Transverse colon (tissue), 4 donors: ENCODE results near the gene RIN3. TPM values are rescaled to one million over a fixed set of nuclear protein-coding genes. Genes with fewer than 3 reads are reported as not detected.

Experiments
- DNase-seq: peaks from one replicate; pipeline ENCODE4 v3.0.0-alpha.2; 2019
- H3K27ac ChIP-seq, 4 donors: fragments of 200-600 bp; sonication (generic); 2 replicates each; pipeline ENCODE4 v1.5.1; 2016 to 2018; ENCODE audit warnings: inconsistent platforms in 4 of 4
- H3K27me3 ChIP-seq: fragments of 200-600 bp; sonication (generic); 2 replicates; pipeline ENCODE4 v1.5.1; 2017; ENCODE audit warnings: inconsistent platforms
- H3K36me3 ChIP-seq, 4 donors: fragments of 200-600 bp; sonication (generic); 2 replicates each; pipeline ENCODE4 v1.5.1; 2017 to 2019; ENCODE audit warnings: inconsistent platforms in 4 of 4
- H3K4me1 ChIP-seq, 4 donors: fragments of 200-600 bp; sonication (generic); 2 replicates each; pipeline ENCODE4 v1.5.1; 2017 to 2020; ENCODE audit warnings: inconsistent platforms in 4 of 4
- H3K4me3 ChIP-seq, 4 donors: fragments of 200-600 bp; sonication (generic); 1 replicate in 1 of 4; 2 replicates in 3 of 4; pipeline versions ENCODE4 v1.5.1 to v1.6.1; 2017 to 2019; ENCODE audit warnings: inconsistent platforms in 4 of 4
- H3K9me3 ChIP-seq, 2 donors: fragments of 200-600 bp; sonication (generic); 2 replicates each; pipeline ENCODE4 v1.5.1; 2017 to 2019; ENCODE audit warnings: inconsistent platforms in 2 of 2
- EP300 ChIP-seq: sonication (generic); formaldehyde crosslinking; IDR thresholded peaks from one replicate; pipeline ENCODE4 v1.6.1; 2017; ENCODE audit warnings: antibody characterized with exemption, low read depth
- POLR2A ChIP-seq: fragments of 450-650 bp; IDR thresholded peaks from one replicate; pipeline ENCODE4 v1.6.1; 2016; ENCODE audit warnings: antibody characterized with exemption, mild to moderate bottlenecking, moderate library complexity
- POLR2AphosphoS5 ChIP-seq, 3 donors: sonication (generic); formaldehyde crosslinking; IDR thresholded peaks; one replicate each; pipeline ENCODE4 v1.6.1; 2016; ENCODE audit warnings: antibody characterized with exemption in 3 of 3
- WGBS, 2 donors: methylation state at CpG; one replicate each; pipeline ENCODE4 v1.1.5; 2018; ENCODE audit warnings: low coverage in 1 of 2; 5-methylcytosine and 5-hydroxymethylcytosine counted together
- in situ Hi-C, 4 donors: fragments of 200-750 bp; cut with MboI; loops; one replicate each; pipeline versions ENCODE4 v1.15.0 to v1.15.1; 2017; ENCODE audit warnings: low sequenced_read_pairs in 3 of 4, low pct_ligation_motif_present in 1 of 4, low pct_unique_long_range_greater_than_20kb in 1 of 4
- intact Hi-C: fragments of 100-400 bp; cut with DNase I; formaldehyde crosslinking; loops from one replicate; pipeline ENCODE4 v1.15.1; 2023; ENCODE audit warnings: low total_unique reads
- total RNA-seq, 4 donors: library from RNA; depleted of rRNA; stranded (reverse); fragments of >200 nt; gene quantifications; one replicate each; pipeline ENCODE4 v1.1.0, GENCODE V29; 2016
- TF ChIP-seq, protein P1 (sequence below), 5 experiments: fragments of 200-600 bp in 3 of 5; fragments of 450-650 bp in 2 of 5; sonication (generic) in 3 of 5; IDR thresholded peaks; 1 replicate in 2 of 5; 2 replicates in 3 of 5; pipeline ENCODE4 v1.5.1; 2016 to 2017; ENCODE audit warnings: antibody characterized with exemption in 5 of 5, inconsistent platforms in 3 of 5, mild to moderate bottlenecking in 2 of 5, moderate library complexity in 1 of 5

The RIN3 gene
- total RNA-seq, 4 donors from 2014 or later = 16.2 to 24.3 (median 20.7) TPM

DNA sequence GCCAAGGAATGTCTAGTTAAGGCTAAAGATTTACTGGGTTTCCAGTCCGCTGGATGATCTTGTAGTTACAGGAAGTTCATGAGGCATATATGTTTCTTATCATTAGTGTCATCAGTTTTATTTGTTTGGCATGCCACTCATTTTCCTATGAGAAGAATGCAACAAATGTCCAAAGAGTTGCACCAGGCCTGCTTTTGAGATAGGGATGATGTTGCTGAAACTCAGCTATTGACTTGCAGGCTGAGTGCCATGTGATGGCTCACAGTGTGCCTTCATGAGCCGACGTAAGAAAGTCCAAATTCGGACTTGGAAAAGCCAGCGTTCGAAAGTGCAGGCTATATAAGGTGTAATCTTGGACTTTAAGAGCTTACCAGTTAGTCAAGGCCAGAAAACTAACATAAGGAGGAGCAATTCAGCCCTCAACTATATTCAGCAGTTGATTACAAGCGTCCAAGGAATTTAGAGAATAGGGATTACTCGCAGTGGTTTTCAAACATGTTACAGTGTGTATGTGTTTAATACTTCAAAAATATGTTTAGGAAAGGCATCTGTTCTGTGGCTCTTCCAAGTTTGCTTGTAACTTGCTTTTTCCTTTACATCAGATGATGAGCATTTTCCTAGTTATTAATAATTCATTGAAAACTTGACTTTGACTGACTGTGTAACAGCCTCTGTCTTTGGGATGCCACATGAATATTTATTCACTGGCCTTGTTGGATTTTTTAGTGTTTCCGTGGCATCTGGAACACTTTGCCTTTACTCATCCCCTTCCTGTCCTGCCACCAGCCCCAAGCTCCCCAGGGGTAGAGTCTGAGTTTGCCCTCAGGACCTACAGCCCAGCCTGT is 133.6 kb downstream of the RIN3 start:
- Histone ChIP-seq H3K4me3 (no peak overlapping the region), H3K36me3 (no peaks in the 10 kb centered on the region), H3K9me3 (no peaks in the 10 kb centered on the region), H3K27me3 (no peaks in the 10 kb centered on the region), H3K27ac (peak overlapping the region; percentile 83 to 92 (median 88)), H3K4me1 (peaks cover 28 to 53% (median 31%) of the 10 kb centered on the region in 4 donors)
- peak; percentile 82 to 87 (median 84) for TF ChIP-seq POLR2AphosphoS5 (IDR thresholded peaks at IDR 0.05)
- peak; percentile 93 for TF ChIP-seq EP300
- TF ChIP-seq, protein P1, sequence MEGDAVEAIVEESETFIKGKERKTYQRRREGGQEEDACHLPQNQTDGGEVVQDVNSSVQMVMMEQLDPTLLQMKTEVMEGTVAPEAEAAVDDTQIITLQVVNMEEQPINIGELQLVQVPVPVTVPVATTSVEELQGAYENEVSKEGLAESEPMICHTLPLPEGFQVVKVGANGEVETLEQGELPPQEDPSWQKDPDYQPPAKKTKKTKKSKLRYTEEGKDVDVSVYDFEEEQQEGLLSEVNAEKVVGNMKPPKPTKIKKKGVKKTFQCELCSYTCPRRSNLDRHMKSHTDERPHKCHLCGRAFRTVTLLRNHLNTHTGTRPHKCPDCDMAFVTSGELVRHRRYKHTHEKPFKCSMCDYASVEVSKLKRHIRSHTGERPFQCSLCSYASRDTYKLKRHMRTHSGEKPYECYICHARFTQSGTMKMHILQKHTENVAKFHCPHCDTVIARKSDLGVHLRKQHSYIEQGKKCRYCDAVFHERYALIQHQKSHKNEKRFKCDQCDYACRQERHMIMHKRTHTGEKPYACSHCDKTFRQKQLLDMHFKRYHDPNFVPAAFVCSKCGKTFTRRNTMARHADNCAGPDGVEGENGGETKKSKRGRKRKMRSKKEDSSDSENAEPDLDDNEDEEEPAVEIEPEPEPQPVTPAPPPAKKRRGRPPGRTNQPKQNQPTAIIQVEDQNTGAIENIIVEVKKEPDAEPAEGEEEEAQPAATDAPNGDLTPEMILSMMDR (IDR thresholded peaks at IDR 0.05) = no peak
- TF ChIP-seq POLR2A = no peak
- WGBS, 2 donors = 65 to 68% methylated on average over 2 to 9 of the region's 9 CpGs
- in situ Hi-C loops = no loop called here
- intact Hi-C loops = loop anchor here (2.0 to 10.0 kb wide), 3 partner anchors 36 to 132 kb away; partner anchors contain the start of gene RIN3
- DNase-seq = peak; percentile 46

DNA sequence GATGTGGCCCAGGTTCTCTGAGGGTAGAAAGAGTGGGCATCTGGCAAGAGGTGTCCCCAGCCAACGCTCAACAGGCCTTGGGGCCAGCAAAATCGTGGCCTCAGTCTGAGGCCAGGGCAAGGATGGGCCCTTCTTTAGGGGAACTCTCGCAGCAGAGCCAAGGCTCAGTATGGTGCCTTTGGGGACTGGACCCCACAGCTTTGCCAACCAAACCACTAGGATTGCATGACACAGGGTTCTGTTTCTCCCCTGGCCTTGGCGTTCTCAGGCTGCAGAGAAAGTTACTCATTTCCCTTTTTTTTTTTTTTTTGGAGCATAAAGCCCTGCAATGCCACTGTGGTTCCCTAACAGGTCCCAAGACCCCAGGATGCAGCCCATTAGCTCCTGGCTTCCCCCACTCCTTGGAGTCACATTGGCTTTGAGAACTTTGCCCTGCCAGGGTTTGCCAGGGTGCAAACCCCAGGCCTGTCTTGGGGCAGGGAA is 134.3 kb downstream of the RIN3 start:
- DNase-seq = no peak

DNA sequence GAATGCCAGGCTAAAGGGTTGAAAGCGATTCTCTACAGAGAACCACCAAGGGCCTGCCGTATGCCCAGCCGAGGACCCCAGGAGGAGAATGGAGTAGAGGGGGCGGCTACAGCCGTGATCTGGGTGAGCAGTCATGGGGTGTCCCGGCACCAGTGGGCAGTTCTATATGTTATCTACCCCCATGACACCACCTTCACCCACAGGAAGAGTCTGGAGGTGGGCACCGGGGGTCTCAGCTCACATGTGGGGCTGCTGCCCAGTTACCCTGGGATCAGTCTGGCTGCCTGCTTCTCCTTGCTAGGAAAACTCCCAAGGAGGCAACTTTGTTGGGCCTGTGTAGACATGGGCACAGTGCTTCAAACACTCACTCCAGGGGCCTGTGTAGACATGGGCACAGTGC is 135.5 kb downstream of the RIN3 start:
- 93% methylated on average over 7 of the region's 7 CpGs; no CpG with 5 or more reads in 1 of the 2 donors for WGBS, 2 donors
- no peak for DNase-seq
- TF ChIP-seq EP300 (no peak), POLR2AphosphoS5 (IDR thresholded peaks at IDR 0.05) (no peak), POLR2A (no peak)
- TF ChIP-seq, protein P1 (IDR thresholded peaks at IDR 0.05) = no peak
- H3K36me3 ChIP-seq = no peaks in the 10 kb centered on the region
- in situ Hi-C loops (no loop called here), intact Hi-C loops (loop anchor here (10.0 kb wide), 1 partner anchor 134 kb away; the partner anchor contains the start of gene RIN3)
- no peak overlapping the region for H3K4me3 ChIP-seq
- peaks cover 28 to 53% (median 31%) of the 10 kb centered on the region in 4 donors for H3K4me1 ChIP-seq
- peak overlapping the region; percentile 83 to 92 (median 88) for H3K27ac ChIP-seq
- no peaks in the 10 kb centered on the region for H3K27me3 ChIP-seq
- H3K9me3 ChIP-seq = no peaks in the 10 kb centered on the region

More for the DNA sequence above, 134.3 kb downstream of the RIN3 start:
- H3K4me3 ChIP-seq = no peak overlapping the region
- TF ChIP-seq, protein P1 (IDR thresholded peaks at IDR 0.05) = no peak
- TF ChIP-seq POLR2AphosphoS5 (IDR thresholded peaks at IDR 0.05) (no peak), EP300 (no peak), POLR2A (no peak)
- 60 to 85% methylated on average over 1 to 4 of the region's 4 CpGs for WGBS, 2 donors
- H3K36me3 ChIP-seq = no peaks in the 10 kb centered on the region
- H3K27me3 ChIP-seq = no peaks in the 10 kb centered on the region
- peak overlapping the region; percentile 83 to 92 (median 88) for H3K27ac ChIP-seq
- in situ Hi-C loops (no loop called here), intact Hi-C loops (loop anchor here (2.0 to 10.0 kb wide), 3 partner anchors 37 to 133 kb away; partner anchors contain the start of gene RIN3)
- peaks cover 28 to 53% (median 31%) of the 10 kb centered on the region in 4 donors for H3K4me1 ChIP-seq
- H3K9me3 ChIP-seq = no peaks in the 10 kb centered on the region

DNA sequence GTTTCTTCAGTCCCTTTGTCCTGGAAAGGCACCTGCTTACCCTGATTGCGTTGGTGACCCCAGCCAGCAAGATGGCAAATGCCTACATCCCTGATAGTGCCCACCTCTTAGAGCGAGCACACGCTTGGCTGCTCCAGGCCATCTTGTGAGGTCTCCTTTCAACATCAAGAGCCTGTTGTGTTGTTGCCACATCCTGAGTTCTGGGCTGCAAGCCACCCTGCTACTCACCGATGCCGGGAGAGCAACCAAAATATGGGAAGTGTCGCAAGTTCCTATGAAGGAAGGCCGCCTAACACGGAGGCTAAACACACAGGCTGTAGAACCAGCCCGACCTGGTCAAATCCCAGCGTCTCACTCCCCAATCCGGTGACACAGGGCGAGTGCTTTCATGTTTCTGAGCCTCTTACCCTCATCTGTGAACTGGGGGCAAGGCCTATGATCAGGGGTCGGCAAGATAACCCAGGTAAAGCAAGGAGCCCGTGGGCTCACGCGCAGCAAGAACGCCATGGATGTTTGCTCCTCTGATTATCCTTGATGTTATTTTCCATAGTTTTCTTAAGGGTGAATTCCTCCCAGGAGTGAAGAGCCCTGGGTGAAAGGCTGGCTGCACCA is 136.5 kb downstream of the RIN3 start:
- Histone ChIP-seq H3K9me3 (no peaks in the 10 kb centered on the region), H3K4me1 (peaks cover 28 to 53% (median 31%) of the 10 kb centered on the region in 4 donors), H3K36me3 (no peaks in the 10 kb centered on the region), H3K27me3 (no peaks in the 10 kb centered on the region), H3K27ac (peak overlapping the region; percentile 83 to 92 (median 88)), H3K4me3 (no peak overlapping the region)
- intact Hi-C loops (loop anchor here (5.0 to 10.0 kb wide), 2 partner anchors 135 to 1317 kb away; partner anchors contain the start of gene RIN3), in situ Hi-C loops (no loop called here)
- TF ChIP-seq POLR2A (no peak), EP300 (peak; percentile 72), POLR2AphosphoS5 (IDR thresholded peaks at IDR 0.05) (peak in 2 of 3 donors; percentile 61 to 69)
- TF ChIP-seq, protein P1 (IDR thresholded peaks at IDR 0.05) = no peak
- WGBS, 2 donors = 76% methylated on average over 17 of the region's 17 CpGs; no CpG with 5 or more reads in 1 of the 2 donors
- peak; percentile 71 for DNase-seq
